Astrocyte of the hippocampus (primary cell): ENCODE data around the gene SAMD4A.

ENCODE experiments used
- DNase-seq: peaks from one replicate; pipeline ENCODE4 v3.0.0; 2011; ENCODE audit warnings: low read depth, low spot score

SAMD4A gene

DNA sequence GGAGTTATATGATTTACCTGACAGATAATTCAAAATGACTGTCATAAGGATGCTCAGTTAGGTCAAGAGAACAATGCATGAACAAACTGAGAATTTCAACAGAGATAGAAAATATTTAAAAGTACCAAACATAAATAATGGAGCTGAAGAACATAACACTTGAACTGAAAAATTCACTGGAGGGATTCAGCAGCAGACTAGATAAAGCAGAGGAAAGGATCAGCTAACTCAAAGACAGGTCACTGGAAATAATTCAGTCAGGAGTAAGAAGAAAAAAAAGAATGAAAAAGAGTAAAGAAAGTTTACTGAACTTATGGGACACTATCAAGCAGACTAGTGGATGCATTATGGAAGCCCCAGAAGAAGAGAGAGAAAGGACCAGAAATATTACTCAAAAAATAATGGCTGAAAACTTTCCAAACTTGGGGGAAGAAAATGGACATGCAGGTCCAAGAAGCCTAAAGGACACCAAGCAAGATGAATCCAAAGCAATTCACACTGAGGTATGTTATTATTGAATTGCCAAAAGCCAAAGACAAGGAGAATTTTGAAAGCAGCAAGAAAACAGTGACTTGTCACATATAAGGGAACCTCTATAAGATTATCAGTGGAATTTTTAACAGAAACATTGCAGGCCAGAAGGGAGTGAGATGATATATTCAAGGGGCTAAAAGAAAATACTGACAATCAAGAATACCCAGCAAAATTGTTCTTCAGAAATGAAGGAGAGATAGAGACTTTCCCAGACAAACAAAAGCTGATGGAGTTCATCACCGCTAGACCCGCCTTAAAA lies 257.0 kb downstream of the SAMD4A start:
- no peak for DNase-seq

DNA sequence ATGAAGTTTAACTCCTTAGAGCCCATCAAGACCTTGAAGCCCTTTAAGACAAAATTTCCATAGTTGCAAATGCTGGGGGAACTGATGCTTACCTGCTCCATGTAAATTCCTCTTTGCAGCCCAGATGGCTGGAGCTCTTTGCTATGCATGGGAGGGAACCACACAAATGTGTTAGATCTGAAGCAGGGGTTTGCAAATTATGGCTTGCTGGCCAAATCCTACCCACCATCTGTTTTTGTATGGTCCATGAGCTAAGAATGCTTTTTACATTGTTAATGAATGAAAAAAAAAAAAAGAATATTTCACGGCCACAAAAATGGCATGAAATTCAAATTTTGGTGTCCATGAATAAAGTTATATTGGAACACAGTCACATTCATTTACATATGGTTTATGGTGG lies 261.1 kb downstream of the SAMD4A start:
- no peak for DNase-seq

- DNase-seq: peak; percentile 24
Observed at GRCh38 chr14:54829486-54830224, 262.7 kb downstream of the SAMD4A start.

GRCh38 chr14:54830650-54831049 lies 263.7 kb downstream of the SAMD4A start:
- DNase-seq: no peak

- DNase-seq: no peak
Observed at GRCh38 chr14:54834081-54834480, 267.2 kb downstream of the SAMD4A start.

DNA sequence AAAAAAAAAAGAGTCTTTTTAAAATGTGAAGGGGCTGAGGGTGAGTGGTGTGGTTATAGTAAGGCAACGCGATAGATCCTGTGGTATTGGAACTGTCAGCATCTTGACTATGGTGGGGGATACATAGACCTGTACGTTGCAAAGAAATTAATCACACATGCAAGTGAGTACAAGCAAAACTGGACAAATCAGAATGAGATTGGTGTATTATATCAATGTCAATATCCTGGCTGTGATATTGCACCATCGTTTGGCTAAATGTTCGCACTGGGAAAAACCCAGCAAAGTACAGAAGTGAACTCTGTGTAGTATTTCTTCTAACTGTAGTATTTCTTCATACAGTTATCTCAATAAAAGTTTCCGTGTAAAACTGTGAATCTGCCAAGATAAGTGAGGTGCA lies 267.8 kb downstream of the SAMD4A start:
- no peak for DNase-seq

GRCh38 chr14:54836231-54836630 lies 269.3 kb downstream of the SAMD4A start:
- no peak for DNase-seq

GRCh38 chr14:54837508-54838149 lies 270.7 kb downstream of the SAMD4A start:
- no peak for DNase-seq

GRCh38 chr14:54838931-54839512 lies 272.1 kb downstream of the SAMD4A start:
- DNase-seq: no peak

DNA sequence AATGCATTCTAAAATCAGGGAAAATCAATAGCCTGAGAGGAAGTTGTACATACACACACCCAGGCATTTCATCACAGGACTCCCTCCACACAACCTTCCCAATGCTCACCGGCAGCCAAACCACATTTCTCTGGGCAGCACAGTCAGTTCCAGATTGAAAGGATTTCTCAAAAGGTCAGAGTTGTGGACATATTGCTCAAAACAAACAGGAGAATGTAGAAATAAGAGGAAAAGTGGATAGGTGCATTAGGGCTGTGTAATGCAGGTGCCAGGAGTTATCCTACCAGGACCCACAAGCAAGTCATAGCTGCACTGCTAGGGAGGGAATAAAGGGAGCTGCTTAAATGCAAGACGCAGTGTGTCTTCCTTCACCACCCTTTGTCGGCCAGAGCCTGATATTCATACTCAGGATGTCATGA lies 272.8 kb downstream of the SAMD4A start:
- peak; percentile 70 for DNase-seq

DNA sequence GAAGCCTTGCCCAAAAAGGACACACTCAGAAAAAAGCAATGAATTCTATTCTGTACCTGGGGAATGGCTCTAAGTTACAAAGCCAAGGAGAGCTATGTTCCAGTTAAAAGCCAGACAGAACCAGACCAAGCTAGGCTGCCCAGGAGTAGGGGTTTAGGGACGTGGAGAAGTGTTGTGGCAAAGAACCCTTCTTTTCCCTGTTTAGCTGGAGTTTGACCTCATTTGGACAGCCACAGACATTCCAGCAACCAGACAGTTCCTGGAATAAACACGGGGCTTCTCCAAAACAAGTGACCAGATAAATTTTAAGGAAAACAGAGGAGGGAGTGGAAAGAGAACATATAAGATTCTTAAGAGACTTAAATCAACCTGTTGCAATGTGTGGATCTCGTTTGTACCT lies 273.4 kb downstream of the SAMD4A start:
- peak; percentile 34 for DNase-seq

DNA sequence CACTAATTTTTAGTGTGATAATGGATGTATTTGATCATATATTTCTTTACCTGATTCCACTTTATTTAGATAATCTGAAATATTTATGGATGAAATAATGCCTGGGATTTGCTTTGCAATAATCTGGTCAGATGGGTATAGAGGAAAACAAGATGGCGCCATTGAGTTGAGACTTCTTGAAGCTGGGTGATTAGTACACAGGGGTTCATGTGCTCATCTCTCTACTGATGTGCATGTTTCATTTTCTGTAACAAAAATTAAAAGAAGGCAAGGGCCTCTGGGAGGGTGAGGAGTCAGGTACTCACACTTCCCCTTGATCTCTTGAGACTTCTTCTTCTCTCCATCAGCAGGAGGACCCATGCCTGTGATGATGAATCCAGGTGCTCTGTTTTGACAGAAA lies 273.9 kb downstream of the SAMD4A start:
- DNase-seq: no peak
